T-cell (primary cell): ENCODE results near the gene ARID3A. TPM values are rescaled to one million over a fixed set of nuclear protein-coding genes. Genes with fewer than 3 reads are reported as not detected.

Experiments
- ATAC-seq, 4 experiments: fragments of 200-7000 bp in 3 of 4; fragments of 150-1000 bp in 1 of 4; cut with Tn5 transposase; replicated peaks in 1 of 4; 1 replicate in 3 of 4; 2 replicates in 1 of 4; pipeline ENCODE4 v1.10.0; 2021; ENCODE audit warnings: moderate library complexity in 3 of 4, mild to moderate bottlenecking in 2 of 4, moderate number of reproducible peaks in 1 of 4
- CTCF ChIA-PET, 2 donors: fragments of 300-600 bp; sonication (Branson Sonifier 250); formaldehyde crosslinking; loops; one replicate each; lab custom pipeline; 2022; ENCODE audit warnings: antibody characterized with exemption in 2 of 2; lab: Charles Lee
- POLR2A ChIA-PET, 2 donors: fragments of 300-600 bp; sonication (Branson Sonifier 250); formaldehyde crosslinking; loops; one replicate each; lab custom pipeline; 2022; ENCODE audit warnings: antibody characterized with exemption in 2 of 2; lab: Charles Lee
- DNase-seq, 35 experiments: peaks; one replicate each; pipeline versions ENCODE4 v3.0.0 to v3.0.0-alpha.2; 2013 to 2023
- H3K27ac ChIP-seq: one replicate; pipeline ENCODE4 v1.5.1; 2013; ENCODE audit warnings: low read length
- H3K27me3 ChIP-seq, 2 experiments: replicated peaks in 1 of 2; 1 replicate in 1 of 2; 2 replicates in 1 of 2; pipeline versions ENCODE4 v1.6.1 to v1.7.0; 2013; ENCODE audit warnings: low read length in 1 of 2, mixed read lengths in 1 of 2; ENCODE audit not compliant: control insufficient read depth in 2 of 2, insufficient read depth in 2 of 2; ENCODE audit errors: extremely low read depth in 1 of 2
- H3K36me3 ChIP-seq, 2 donors: 1 replicate in 1 of 2; 2 replicates in 1 of 2; pipeline versions ENCODE4 v1.6.1 to v1.7.0; 2013; ENCODE audit warnings: low read length in 1 of 2; ENCODE audit not compliant: control insufficient read depth in 2 of 2, insufficient read depth in 1 of 2; ENCODE audit errors: extremely low read depth in 1 of 2
- H3K4me1 ChIP-seq, 2 experiments: 1 replicate in 1 of 2; 2 replicates in 1 of 2; pipeline versions ENCODE4 v1.6.1 to v1.7.0; 2013; ENCODE audit warnings: low read length in 2 of 2, mixed read lengths in 1 of 2; ENCODE audit not compliant: insufficient read depth in 2 of 2, control insufficient read depth in 1 of 2; ENCODE audit errors: extremely low read depth in 1 of 2
- H3K4me3 ChIP-seq, 2 donors: 1 replicate in 1 of 2; 2 replicates in 1 of 2; pipeline versions ENCODE4 v1.5.1 to v1.7.0; 2013; ENCODE audit warnings: mild to moderate bottlenecking in 2 of 2, low read length in 1 of 2, moderate library complexity in 1 of 2; ENCODE audit not compliant: control insufficient read depth in 1 of 2; ENCODE audit errors: extremely low read depth in 1 of 2
- H3K9me3 ChIP-seq: 2 replicates; pipeline ENCODE4 v1.7.0; 2013
- H3K27ac Mint-ChIP-seq, 2 donors: one replicate each; pipeline ENCODE4 v1.8.0; 2020 to 2021; ENCODE audit warnings: mild to moderate bottlenecking in 2 of 2, mixed read lengths in 2 of 2
- H3K27me3 Mint-ChIP-seq, 2 donors: one replicate each; pipeline ENCODE4 v1.8.0; 2021 to 2022; ENCODE audit warnings: mixed read lengths in 2 of 2
- H3K36me3 Mint-ChIP-seq: one replicate; pipeline ENCODE4 v1.8.0; 2021; ENCODE audit warnings: mixed read lengths
- H3K4me1 Mint-ChIP-seq, 3 donors: one replicate each; pipeline ENCODE4 v1.8.0; 2020 to 2022; ENCODE audit warnings: mixed read lengths in 3 of 3, mild to moderate bottlenecking in 1 of 3
- H3K4me3 Mint-ChIP-seq, 3 donors: one replicate each; pipeline ENCODE4 v1.8.0; 2020 to 2022; ENCODE audit warnings: mild to moderate bottlenecking in 3 of 3, mixed read lengths in 3 of 3, moderate library complexity in 3 of 3
- H3K9me3 Mint-ChIP-seq, 3 donors: one replicate each; pipeline ENCODE4 v1.8.0; 2020 to 2022; ENCODE audit warnings: mixed read lengths in 3 of 3
- WGBS: methylation state at CpG from one replicate; pipeline ENCODE4 v1.1.5; 2013; ENCODE audit warnings: missing lambda C conversion rate; ENCODE audit not compliant: insufficient coverage; 5-methylcytosine and 5-hydroxymethylcytosine counted together
- total RNA-seq, 35 experiments: library from RNA in 6 of 35; stranded (reverse) in 6 of 35; fragments of 120-200 nt in 1 of 35; gene quantifications; one replicate each; pipeline versions ENCODE4 v1.2.1 to v1.2.4 and lab custom pipeline; 2013 to 2026

The ARID3A gene
- total RNA-seq, 5 donors from 2014 or later (not counting 1 experiment from before 2014, with no cell fraction given): 9.8 to 13.2 (median 12.0) TPM

GRCh38 chr19:907183-907853, 18.5 kb upstream of the ARID3A start:
- ATAC-seq (no peak), DNase-seq (peak in 7 of 35 experiments; percentile 29 to 52 (median 40))
- ChIA-PET CTCF (interaction anchor here in 1 of 2 donors (1.1 kb wide), 1 partner anchor 14 kb away, joined by 4 read pairs; the partner anchor contains the start of gene RNU6-9), POLR2A (interaction anchor here in 1 of 2 donors (0.6 kb wide), 1 partner anchor 47 kb away, joined by 3 read pairs; no protein-coding TSS in a partner anchor)
- Histone ChIP-seq H3K9me3 (no peaks in the 10 kb centered on the region), H3K27me3 (no peaks in the 10 kb centered on the region), H3K4me1 (peaks cover 29 to 96% of the 10 kb centered on the region in 2 experiments), H3K4me3 (peak overlapping the region in 1 of 2 donors; percentile 2), H3K36me3 (peaks cover 4 to 18% of the 10 kb centered on the region in 2 donors), H3K27ac (peak overlapping the region; percentile 99)
- peak overlapping the region; percentile 98 to 100 for H3K27ac Mint-ChIP-seq
- WGBS: 93% methylated on average over 3 of the region's 14 CpGs
- H3K27me3 Mint-ChIP-seq: no peaks in the 10 kb centered on the region
- peaks cover 67 to 76% (median 70%) of the 10 kb centered on the region in 3 donors for H3K4me1 Mint-ChIP-seq
- H3K4me3 Mint-ChIP-seq: peak overlapping the region; percentile 80 to 85 (median 83)
- no peaks in the 10 kb centered on the region for H3K9me3 Mint-ChIP-seq
- H3K36me3 Mint-ChIP-seq: peaks cover 17% of the 10 kb centered on the region

DNA sequence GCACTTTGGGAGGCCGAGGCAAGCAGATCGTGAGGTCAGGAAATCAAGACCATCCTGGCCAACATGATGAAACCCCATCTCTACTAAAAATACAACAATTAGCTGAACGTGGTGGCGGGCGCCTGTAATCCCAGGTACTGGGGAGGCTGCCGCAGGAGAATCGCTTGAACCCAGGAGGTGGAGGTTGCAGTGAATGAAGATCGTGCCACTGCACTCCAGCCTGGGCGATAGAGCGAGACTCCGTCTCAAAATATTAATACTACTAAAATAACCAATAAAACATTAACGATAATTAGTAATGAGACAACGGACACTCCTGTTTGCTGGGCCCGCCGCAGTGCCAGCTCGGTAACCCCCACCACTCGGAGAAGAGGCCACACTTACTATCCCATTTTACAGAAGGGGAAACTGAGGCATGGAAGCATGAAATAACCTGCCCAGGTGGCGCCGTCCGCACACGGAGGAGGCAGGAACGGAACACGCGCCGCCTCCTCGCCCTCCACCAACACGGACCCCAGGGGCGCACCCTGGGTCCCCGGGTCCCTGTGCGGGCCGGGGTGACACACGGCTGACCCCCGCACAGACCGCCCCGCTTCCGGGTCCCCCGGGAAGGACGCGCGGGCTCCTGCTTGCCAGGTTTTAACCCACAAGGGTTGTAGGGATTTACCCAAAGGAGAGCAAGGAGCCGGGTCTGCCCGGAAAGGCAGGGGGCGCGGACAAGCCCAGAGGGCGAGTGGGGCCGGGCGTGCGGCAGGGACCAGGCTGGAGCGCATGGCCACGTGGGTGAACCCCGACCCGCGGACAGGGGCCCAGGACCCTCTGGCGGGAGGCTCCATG, 14.4 kb upstream of the ARID3A start:
- Mint-ChIP-seq H3K9me3 (no peaks in the 10 kb centered on the region), H3K4me1 (peaks cover 42 to 56% (median 51%) of the 10 kb centered on the region in 3 donors), H3K4me3 (peak overlapping the region; percentile 76 to 85 (median 79)), H3K36me3 (peaks cover 11% of the 10 kb centered on the region), H3K27me3 (peaks cover 0 to 2% of the 10 kb centered on the region in 2 donors), H3K27ac (peak overlapping the region; percentile 86)
- Histone ChIP-seq H3K9me3 (no peaks in the 10 kb centered on the region), H3K27me3 (peaks cover 0 to 12% of the 10 kb centered on the region in 2 experiments), H3K4me1 (peaks cover 31 to 74% of the 10 kb centered on the region in 2 experiments), H3K27ac (peak overlapping the region; percentile 49), H3K36me3 (peaks cover 0 to 3% of the 10 kb centered on the region in 2 donors), H3K4me3 (peak overlapping the region in 1 of 2 donors; percentile 38)
- ChIA-PET POLR2A (no interaction called here), CTCF (no interaction called here)
- ATAC-seq (no peak), DNase-seq (peak in 1 of 35 experiments; percentile 27)
- WGBS: 95% methylated on average over 32 of the region's 54 CpGs

GRCh38 chr19:912181-913079, 13.4 kb upstream of the ARID3A start:
- Mint-ChIP-seq H3K4me3 (peak overlapping the region; percentile 78 to 85 (median 81)), H3K4me1 (peaks cover 32 to 45% (median 40%) of the 10 kb centered on the region in 3 donors), H3K27ac (peak overlapping the region; percentile 64 to 82), H3K36me3 (peaks cover 11% of the 10 kb centered on the region), H3K27me3 (peaks cover 0 to 2% of the 10 kb centered on the region in 2 donors), H3K9me3 (no peaks in the 10 kb centered on the region)
- ATAC-seq (peak in 2 of 4 experiments; percentile 5 to 6), DNase-seq (peak in 9 of 35 experiments; percentile 23 to 56 (median 36))
- WGBS: 1% methylated on average over 17 of the region's 69 CpGs
- Histone ChIP-seq H3K27me3 (peaks cover 0 to 22% of the 10 kb centered on the region in 2 experiments), H3K9me3 (no peaks in the 10 kb centered on the region), H3K4me1 (peaks cover 26 to 72% of the 10 kb centered on the region in 2 experiments), H3K27ac (peak overlapping the region; percentile 96), H3K4me3 (peak overlapping the region; percentile 59 to 91), H3K36me3 (peaks cover 0 to 3% of the 10 kb centered on the region in 2 donors)
- CTCF ChIA-PET: no interaction called here
- POLR2A ChIA-PET: no interaction called here

DNA sequence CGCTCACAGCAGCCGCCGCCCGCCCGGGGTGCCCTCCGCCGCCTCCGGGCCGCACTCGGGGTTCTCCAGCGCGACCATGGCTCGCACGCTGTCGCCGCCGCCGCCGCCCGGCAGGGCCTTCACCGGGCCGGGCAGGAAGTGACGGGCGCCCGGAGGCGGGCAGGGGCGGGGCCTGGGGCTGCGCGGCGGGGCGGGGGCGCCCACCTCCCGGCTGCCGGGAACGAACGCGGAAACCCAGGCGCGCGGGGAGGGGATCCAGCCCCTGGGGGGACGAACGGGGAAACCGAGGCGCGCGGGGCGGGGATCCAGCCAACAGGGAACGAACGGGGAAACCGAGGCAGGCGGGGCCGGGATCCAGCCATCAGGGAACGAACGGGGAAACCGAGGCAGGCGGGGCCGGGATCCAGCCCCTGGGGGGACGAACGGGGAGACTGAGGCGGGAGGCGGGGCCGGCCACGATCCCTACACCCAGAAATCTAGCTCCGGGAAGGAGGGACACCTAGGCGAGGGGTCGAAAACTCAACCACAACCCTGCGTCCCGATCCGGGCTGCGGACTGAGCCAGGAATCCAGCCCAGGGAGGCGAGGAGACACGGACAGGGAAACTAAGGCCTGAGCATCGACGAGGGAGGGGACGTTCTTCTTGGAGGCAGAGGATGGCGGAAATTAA, 12.6 kb upstream of the ARID3A start, which contains the start of gene R3HDM4:
Gene R3HDM4, minus strand, starts transcription at position 140 of the 669 bp plus-strand sequence. Its CDS starts 62 bp downstream, at position 78.
- Mint-ChIP-seq H3K27me3 (peaks cover 0 to 5% of the 10 kb centered on the region in 2 donors), H3K4me1 (peaks cover 28 to 41% (median 36%) of the 10 kb centered on the region in 3 donors), H3K9me3 (no peaks in the 10 kb centered on the region), H3K27ac (peak within 1 kb of the TSS; percentile 95), H3K36me3 (peaks cover 11% of the 10 kb centered on the region), H3K4me3 (peak within 1 kb of the TSS; percentile 79 to 85 (median 84))
- CTCF ChIA-PET: interaction anchor here in 1 of 2 donors (1.0 kb wide), 1 partner anchor 20 kb away, joined by 3 read pairs; the partner anchor contains the start of genes MED16 and RNU6-9
- Histone ChIP-seq H3K36me3 (peaks cover 0 to 3% of the 10 kb centered on the region in 2 donors), H3K4me3 (peak within 1 kb of the TSS; percentile 75 to 97), H3K9me3 (no peaks in the 10 kb centered on the region), H3K27me3 (peaks cover 0 to 30% of the 10 kb centered on the region in 2 experiments), H3K27ac (peak within 1 kb of the TSS; percentile 99), H3K4me1 (peaks cover 26 to 72% of the 10 kb centered on the region in 2 experiments)
- 0% methylated on average over 64 of the region's 76 CpGs for WGBS
- POLR2A ChIA-PET: no interaction called here
- ATAC-seq: peak; percentile 58 to 63 (median 62)
- peak; percentile 66 to 91 (median 81) for DNase-seq

GRCh38 chr19:916645-917322, 9.1 kb upstream of the ARID3A start:
- no peaks in the 10 kb centered on the region for H3K9me3 Mint-ChIP-seq
- H3K27me3 Mint-ChIP-seq: peaks cover 0 to 5% of the 10 kb centered on the region in 2 donors
- DNase-seq: no peak
- POLR2A ChIA-PET: no interaction called here
- peak overlapping the region; percentile 25 to 81 (median 64) for H3K4me3 Mint-ChIP-seq
- ATAC-seq: no peak
- H3K27ac Mint-ChIP-seq: no peak overlapping the region
- Histone ChIP-seq H3K4me1 (peaks cover 16 to 67% of the 10 kb centered on the region in 2 experiments), H3K9me3 (no peaks in the 10 kb centered on the region), H3K36me3 (no peaks in the 10 kb centered on the region), H3K27ac (no peak overlapping the region), H3K4me3 (peak overlapping the region; percentile 15 to 67), H3K27me3 (peaks cover 0 to 44% of the 10 kb centered on the region in 2 experiments)
- CTCF ChIA-PET: no interaction called here
- H3K4me1 Mint-ChIP-seq: peaks cover 16 to 24% (median 21%) of the 10 kb centered on the region in 3 donors
- WGBS: 23% methylated on average over 22 of the region's 35 CpGs
- H3K36me3 Mint-ChIP-seq: no peaks in the 10 kb centered on the region
